HCT116 (cell line): ENCODE measurements around the gene ABHD18. TPM values are rescaled to one million over a fixed set of nuclear protein-coding genes. Genes with fewer than 3 reads are reported as not detected.

Experiments used
- ATAC-seq: fragments of 200-7000 bp; cut with Tn5 transposase; 2 replicates; pipeline ENCODE4 v1.9.1; 2020; ENCODE audit warnings: mild to moderate bottlenecking, moderate library complexity
- BruUV-seq: library from RNA; stranded (reverse); fragments of 400-500 nt; replicated peaks from 2 replicates; lab custom pipeline; 2021; lab: Mats Ljungman, UMichigan
- CTCF ChIA-PET: fragments of 300-600 bp; sonication (Branson Sonifier 250); formaldehyde crosslinking; loops from one replicate; lab custom pipeline; 2021; ENCODE audit warnings: antibody characterized with exemption; lab: Charles Lee
- POLR2A ChIA-PET: fragments of 300-600, 350-600 bp; sonication (Branson Sonifier 250); formaldehyde crosslinking; loops from one replicate; lab custom pipeline; 2021; ENCODE audit warnings: antibody characterized with exemption; lab: Charles Lee
- RAD21 ChIA-PET, 2 experiments: fragments of 300-600 bp; sonication (Branson Sonifier 250); formaldehyde crosslinking; loops; one replicate each; lab custom pipeline; 2023; ENCODE audit warnings: low total read pairs in 2 of 2; ENCODE audit not compliant: uncharacterized antibody in 2 of 2, unreplicated experiment in 2 of 2, low non-redundant PET in 1 of 2; lab: Charles Lee
- DNase-seq: peaks from one replicate; pipeline ENCODE4 v3.0.0-alpha.2; 2010; ENCODE audit warnings: low read depth, low spot score
- H2AFZ ChIP-seq: fragments of 200-600 bp; shearing (Covaris generic), sonication (generic); 2 replicates; pipeline ENCODE4 v1.6.1; 2017; ENCODE audit warnings: low read depth, mixed run types, mixed read lengths, antibody characterized with exemption, low read length; ENCODE audit not compliant: poor library complexity, severe bottlenecking
- H3K27ac ChIP-seq: 2 replicates; pipeline ENCODE4 v1.5.1; 2012; ENCODE audit warnings: low read depth, low read length
- H3K27me3 ChIP-seq: fragments of 200-600 bp; sonication (generic); 2 replicates; pipeline ENCODE4 v1.6.1; 2016; ENCODE audit warnings: mixed run types, low read length, mixed read lengths; ENCODE audit not compliant: insufficient read depth
- H3K36me3 ChIP-seq, 2 experiments: fragments of 200-500 bp in 1 of 2; fragments of 200-600 bp in 1 of 2; sonication (Bioruptor generic) in 1 of 2; sonication (generic) in 1 of 2; 2 replicates each; pipeline versions ENCODE4 v1.5.1 to v1.6.1; 2014 to 2016; ENCODE audit warnings: low read length in 2 of 2, inconsistent platforms in 1 of 2, mixed read lengths in 1 of 2, mixed run types in 1 of 2; ENCODE audit not compliant: insufficient read depth in 2 of 2, control insufficient read depth in 1 of 2
- H3K4me1 ChIP-seq, 2 experiments: fragments of 200-600 bp in 1 of 2; sonication (generic) in 1 of 2; 2 replicates each; pipeline versions ENCODE4 v1.5.1 to v1.6.1; 2012 to 2017; ENCODE audit warnings: low read length in 2 of 2, inconsistent platforms in 1 of 2, mild to moderate bottlenecking in 1 of 2, mixed read lengths in 1 of 2, mixed run types in 1 of 2, moderate library complexity in 1 of 2; ENCODE audit not compliant: insufficient read depth in 2 of 2, control insufficient read depth in 1 of 2
- H3K4me2 ChIP-seq: fragments of 200-600 bp; sonication (generic); 2 replicates; pipeline ENCODE4 v1.6.1; 2017; ENCODE audit warnings: mixed run types, low read length, mixed read lengths
- H3K4me3 ChIP-seq, 2 experiments: fragments of 200-600 bp in 1 of 2; sonication (generic) in 1 of 2; replicated peaks in 1 of 2; 2 replicates each; pipeline ENCODE4 v1.5.1; 2011 to 2016; ENCODE audit warnings: low read length in 2 of 2, control low read depth in 1 of 2, low read depth in 1 of 2, mild to moderate bottlenecking in 1 of 2, mixed read lengths in 1 of 2, mixed run types in 1 of 2
- H3K79me2 ChIP-seq: fragments of 200-600 bp; sonication (generic); 2 replicates; pipeline ENCODE4 v1.6.1; 2017; ENCODE audit warnings: mild to moderate bottlenecking, mixed run types, low read length, moderate library complexity, mixed read lengths; ENCODE audit not compliant: insufficient read depth
- H3K9ac ChIP-seq: fragments of 200-600 bp; sonication (generic); 2 replicates; pipeline ENCODE4 v1.6.1; 2016; ENCODE audit warnings: low read length, mixed read lengths
- H3K9me2 ChIP-seq: fragments of 200-600 bp; sonication (generic), shearing (Covaris generic); 2 replicates; pipeline ENCODE4 v1.6.1; 2017; ENCODE audit warnings: mixed run types, mild to moderate bottlenecking, moderate library complexity; ENCODE audit not compliant: insufficient read depth
- H3K9me3 ChIP-seq, 2 experiments: fragments of 200-500 bp in 1 of 2; fragments of 200-600 bp in 1 of 2; sonication (Bioruptor generic) in 1 of 2; sonication (generic) in 1 of 2; 2 replicates each; pipeline ENCODE4 v1.6.1; 2014 to 2017; ENCODE audit warnings: low read length in 2 of 2, mixed read lengths in 2 of 2, inconsistent platforms in 1 of 2, low read depth in 1 of 2, mild to moderate bottlenecking in 1 of 2, mixed run types in 1 of 2, moderate library complexity in 1 of 2; ENCODE audit not compliant: control insufficient read depth in 1 of 2, insufficient read depth in 1 of 2
- H4K20me1 ChIP-seq: fragments of 200-600 bp; sonication (generic), shearing (Covaris generic); 2 replicates; pipeline ENCODE4 v1.6.1; 2017; ENCODE audit warnings: mixed run types, mild to moderate bottlenecking, moderate library complexity; ENCODE audit not compliant: insufficient read depth
- ATF3 ChIP-seq: IDR thresholded peaks from 2 replicates; pipeline ENCODE4 v1.6.1; 2012
- CBX3 ChIP-seq: IDR thresholded peaks from 2 replicates; pipeline ENCODE4 v1.6.1; 2012; ENCODE audit warnings: low read depth
- CEBPB ChIP-seq: IDR thresholded peaks from 2 replicates; pipeline ENCODE4 v1.6.1; 2012; ENCODE audit warnings: low read depth
- EGR1 ChIP-seq: IDR thresholded peaks from 2 replicates; pipeline ENCODE4 v1.6.1; 2012; ENCODE audit warnings: low read depth
- ELF1 ChIP-seq: IDR thresholded peaks from 2 replicates; pipeline ENCODE4 v1.6.1; 2012; ENCODE audit warnings: low read depth, borderline replicate concordance
- EZH2 ChIP-seq: fragments of 200-600 bp; sonication (generic); IDR thresholded peaks from 2 replicates; pipeline ENCODE4 v1.6.1; 2017; ENCODE audit warnings: antibody characterized with exemption, mixed run types
- FOSL1 ChIP-seq: IDR thresholded peaks from 2 replicates; pipeline ENCODE4 v1.6.1; 2012; ENCODE audit warnings: low read depth
- JUND ChIP-seq: IDR thresholded peaks from 2 replicates; pipeline ENCODE4 v1.6.1; 2012
- MAX ChIP-seq: IDR thresholded peaks from 2 replicates; pipeline ENCODE4 v1.6.1; 2012
- POLR2A ChIP-seq: IDR thresholded peaks from 2 replicates; pipeline ENCODE4 v1.7.0; 2011; ENCODE audit warnings: borderline replicate concordance; ENCODE audit not compliant: insufficient read depth, insufficient read length; ENCODE audit errors: extremely low read depth
- RAD21 ChIP-seq: IDR thresholded peaks from 2 replicates; pipeline ENCODE4 v1.6.1; 2012; ENCODE audit warnings: low read depth, mild to moderate bottlenecking
- SIN3A ChIP-seq: IDR thresholded peaks from 2 replicates; pipeline ENCODE4 v1.6.1; 2012; ENCODE audit warnings: low read depth
- SP1 ChIP-seq: IDR thresholded peaks from 2 replicates; pipeline ENCODE4 v1.6.1; 2012; ENCODE audit warnings: low read depth
- TCF7L2 ChIP-seq: IDR thresholded peaks from 2 replicates; pipeline ENCODE4 v1.7.0; 2011; ENCODE audit warnings: borderline replicate concordance, inconsistent platforms; ENCODE audit not compliant: insufficient read depth, insufficient read length; ENCODE audit errors: extremely low read depth
- YY1 ChIP-seq: IDR thresholded peaks from 2 replicates; pipeline ENCODE4 v1.6.1; 2011; ENCODE audit warnings: low read length, low read depth, moderate library complexity, mild to moderate bottlenecking; ENCODE audit not compliant: insufficient replicate concordance; ENCODE audit errors: extremely low read depth
- ZBTB33 ChIP-seq: IDR thresholded peaks from 2 replicates; pipeline ENCODE4 v1.6.1; 2011; ENCODE audit warnings: mild to moderate bottlenecking, low read length, moderate library complexity; ENCODE audit not compliant: insufficient replicate concordance; ENCODE audit errors: extremely low read depth
- ZNF274 ChIP-seq: fragments of 200-500 bp; sonication (Bioruptor generic); IDR thresholded peaks from 2 replicates; pipeline ENCODE4 v1.6.1; 2014; ENCODE audit warnings: mild to moderate bottlenecking, low read depth, low read length, inconsistent platforms
- intact Hi-C: fragments of 100-400 bp; cut with micrococcal nuclease; formaldehyde crosslinking; loops from 2 replicates; pipeline ENCODE4 v1.10.0; 2022
- total RNA-seq: library from RNA; stranded (reverse); gene quantifications from one replicate; pipeline ENCODE4 v1.2.1, GENCODE V29; 2021; ENCODE audit not compliant: unreplicated experiment
- TF ChIP-seq, protein P1 (sequence below), 3 experiments: fragments of 200-600 bp in 1 of 3; sonication (generic) in 1 of 3; IDR thresholded peaks in 2 of 3; conservative IDR thresholded peaks in 1 of 3; 2 replicates each; pipeline ENCODE4 v1.5.1; 2012 to 2017; ENCODE audit warnings: low read depth in 2 of 3, low read length in 2 of 3, antibody characterized with exemption in 1 of 3, borderline replicate concordance in 1 of 3, control low read depth in 1 of 3, mild to moderate bottlenecking in 1 of 3, mixed read lengths in 1 of 3, mixed run types in 1 of 3, moderate library complexity in 1 of 3; ENCODE audit not compliant: insufficient read depth in 1 of 3
- TF ChIP-seq, protein P2 (sequence below): IDR thresholded peaks from 2 replicates; pipeline ENCODE4 v1.6.1; 2012; ENCODE audit warnings: low read depth

ABHD18 gene
- total RNA-seq, 1 experiment from 2014 or later, result 9.7 TPM

- no peaks in the 10 kb centered on the region for H3K36me3 ChIP-seq
- no TSS peak for BruUV-seq
- ATAC-seq (no peak), DNase-seq (no peak)
- ChIA-PET CTCF (no interaction called here), POLR2A (no interaction called here), RAD21 (no interaction called here)
- no peaks in the 10 kb centered on the region for H3K9me2 ChIP-seq
- H3K4me2 ChIP-seq, result no peak overlapping the region
- H3K79me2 ChIP-seq, result no peaks in the 10 kb centered on the region; the same call in 1 of the 2 replicates
- TF ChIP-seq CBX3 (no peak), EGR1 (no peak), JUND (no peak), SIN3A (no peak), CEBPB (no peak), YY1 (no peak), ATF3 (no peak), TCF7L2 (no peak), ZNF274 (no peak), ELF1 (no peak), RAD21 (no peak), FOSL1 (no peak), POLR2A (no peak), MAX (no peak), EZH2 (no peak), SP1 (no peak), ZBTB33 (no peak)
- TF ChIP-seq, protein P1, sequence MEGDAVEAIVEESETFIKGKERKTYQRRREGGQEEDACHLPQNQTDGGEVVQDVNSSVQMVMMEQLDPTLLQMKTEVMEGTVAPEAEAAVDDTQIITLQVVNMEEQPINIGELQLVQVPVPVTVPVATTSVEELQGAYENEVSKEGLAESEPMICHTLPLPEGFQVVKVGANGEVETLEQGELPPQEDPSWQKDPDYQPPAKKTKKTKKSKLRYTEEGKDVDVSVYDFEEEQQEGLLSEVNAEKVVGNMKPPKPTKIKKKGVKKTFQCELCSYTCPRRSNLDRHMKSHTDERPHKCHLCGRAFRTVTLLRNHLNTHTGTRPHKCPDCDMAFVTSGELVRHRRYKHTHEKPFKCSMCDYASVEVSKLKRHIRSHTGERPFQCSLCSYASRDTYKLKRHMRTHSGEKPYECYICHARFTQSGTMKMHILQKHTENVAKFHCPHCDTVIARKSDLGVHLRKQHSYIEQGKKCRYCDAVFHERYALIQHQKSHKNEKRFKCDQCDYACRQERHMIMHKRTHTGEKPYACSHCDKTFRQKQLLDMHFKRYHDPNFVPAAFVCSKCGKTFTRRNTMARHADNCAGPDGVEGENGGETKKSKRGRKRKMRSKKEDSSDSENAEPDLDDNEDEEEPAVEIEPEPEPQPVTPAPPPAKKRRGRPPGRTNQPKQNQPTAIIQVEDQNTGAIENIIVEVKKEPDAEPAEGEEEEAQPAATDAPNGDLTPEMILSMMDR (IDR thresholded peaks at IDR 0.05 in 2 of 3, conservative IDR thresholded peaks at IDR 0.05 in 1 of 3; ENCODE audit: borderline replicate concordance in 1 of 3, insufficient read depth in 1 of 3, low read depth in 2 of 3, low read length in 2 of 3), result no peak
- TF ChIP-seq, protein P2, sequence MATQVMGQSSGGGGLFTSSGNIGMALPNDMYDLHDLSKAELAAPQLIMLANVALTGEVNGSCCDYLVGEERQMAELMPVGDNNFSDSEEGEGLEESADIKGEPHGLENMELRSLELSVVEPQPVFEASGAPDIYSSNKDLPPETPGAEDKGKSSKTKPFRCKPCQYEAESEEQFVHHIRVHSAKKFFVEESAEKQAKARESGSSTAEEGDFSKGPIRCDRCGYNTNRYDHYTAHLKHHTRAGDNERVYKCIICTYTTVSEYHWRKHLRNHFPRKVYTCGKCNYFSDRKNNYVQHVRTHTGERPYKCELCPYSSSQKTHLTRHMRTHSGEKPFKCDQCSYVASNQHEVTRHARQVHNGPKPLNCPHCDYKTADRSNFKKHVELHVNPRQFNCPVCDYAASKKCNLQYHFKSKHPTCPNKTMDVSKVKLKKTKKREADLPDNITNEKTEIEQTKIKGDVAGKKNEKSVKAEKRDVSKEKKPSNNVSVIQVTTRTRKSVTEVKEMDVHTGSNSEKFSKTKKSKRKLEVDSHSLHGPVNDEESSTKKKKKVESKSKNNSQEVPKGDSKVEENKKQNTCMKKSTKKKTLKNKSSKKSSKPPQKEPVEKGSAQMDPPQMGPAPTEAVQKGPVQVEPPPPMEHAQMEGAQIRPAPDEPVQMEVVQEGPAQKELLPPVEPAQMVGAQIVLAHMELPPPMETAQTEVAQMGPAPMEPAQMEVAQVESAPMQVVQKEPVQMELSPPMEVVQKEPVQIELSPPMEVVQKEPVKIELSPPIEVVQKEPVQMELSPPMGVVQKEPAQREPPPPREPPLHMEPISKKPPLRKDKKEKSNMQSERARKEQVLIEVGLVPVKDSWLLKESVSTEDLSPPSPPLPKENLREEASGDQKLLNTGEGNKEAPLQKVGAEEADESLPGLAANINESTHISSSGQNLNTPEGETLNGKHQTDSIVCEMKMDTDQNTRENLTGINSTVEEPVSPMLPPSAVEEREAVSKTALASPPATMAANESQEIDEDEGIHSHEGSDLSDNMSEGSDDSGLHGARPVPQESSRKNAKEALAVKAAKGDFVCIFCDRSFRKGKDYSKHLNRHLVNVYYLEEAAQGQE, result no peak
- H3K27ac ChIP-seq, result no peak overlapping the region
- intact Hi-C loops, result no loop called here
- H3K4me3 ChIP-seq, result no peak overlapping the region
- H2AFZ ChIP-seq, result no peak overlapping the region
- no peaks in the 10 kb centered on the region for H3K4me1 ChIP-seq
- H3K27me3 ChIP-seq, result no peaks in the 10 kb centered on the region
- no peaks in the 10 kb centered on the region for H4K20me1 ChIP-seq
- H3K9ac ChIP-seq, result no peak overlapping the region
- H3K9me3 ChIP-seq, result peaks cover 0 to 3% of the 10 kb centered on the region in 2 experiments; a peak in 1 of 4 replicates
Observed at GRCh38 chr4:127997534-127998388, 32.6 kb downstream of the ABHD18 start.
